Ureter (tissue), 1 donor: ENCODE data around the gene WDR83. TPM values are rescaled to one million over a fixed set of nuclear protein-coding genes. Genes with fewer than 3 reads are reported as not detected.

Experiments used
- DNase-seq: peaks from one replicate; pipeline ENCODE4 v3.0.0-alpha.2; 2020; ENCODE audit warnings: low spot score
- total RNA-seq: library from RNA; stranded (reverse); gene quantifications from one replicate; pipeline ENCODE4 v1.2.4, GENCODE V29; 2023
- donor health status: DM: yes; HTN: yes; CAD: no.

WDR83 gene
- total RNA-seq, 1 donor from 2014 or later, result 11.0 TPM

DNA sequence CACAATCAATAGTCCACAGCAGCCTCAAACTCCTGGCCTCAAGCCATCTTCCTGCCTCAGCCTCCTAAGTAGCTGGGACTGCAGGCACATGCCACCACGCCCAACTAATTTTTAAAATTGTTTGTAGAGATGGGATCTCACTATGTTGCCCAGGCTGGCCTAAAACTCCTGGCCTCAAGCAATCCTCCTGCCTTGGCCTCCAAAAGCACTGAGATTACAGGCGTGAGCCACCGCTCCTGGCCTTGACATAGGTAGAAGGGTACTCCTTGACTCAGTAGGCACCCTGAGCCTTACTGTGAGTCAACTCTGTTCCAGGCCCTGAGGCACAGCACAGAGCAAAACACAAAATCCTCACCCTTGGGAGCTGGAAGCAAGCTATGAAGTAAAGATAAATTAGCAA lies 49.3 kb downstream of the WDR83 start:
- no peak for DNase-seq

DNA sequence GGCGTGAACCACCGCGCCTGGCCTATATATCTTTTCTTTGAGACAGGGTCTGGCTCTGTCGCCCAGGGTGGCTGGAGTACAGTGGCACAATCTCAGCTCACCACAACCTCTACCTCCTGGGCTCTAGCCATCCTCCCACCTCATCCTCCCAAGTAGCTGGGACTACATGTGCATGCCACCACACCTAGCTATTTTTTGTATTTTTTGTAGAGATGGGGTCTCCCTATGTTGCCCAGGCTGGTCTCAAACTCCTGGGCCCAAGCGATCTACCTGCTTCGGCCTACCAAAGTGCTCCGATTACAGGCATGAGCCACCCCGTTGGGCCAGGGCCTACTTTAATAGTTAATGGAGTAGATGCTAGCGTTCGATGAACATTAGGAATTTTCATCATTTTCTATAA lies 53.7 kb downstream of the WDR83 start:
- DNase-seq, result no peak

DNA sequence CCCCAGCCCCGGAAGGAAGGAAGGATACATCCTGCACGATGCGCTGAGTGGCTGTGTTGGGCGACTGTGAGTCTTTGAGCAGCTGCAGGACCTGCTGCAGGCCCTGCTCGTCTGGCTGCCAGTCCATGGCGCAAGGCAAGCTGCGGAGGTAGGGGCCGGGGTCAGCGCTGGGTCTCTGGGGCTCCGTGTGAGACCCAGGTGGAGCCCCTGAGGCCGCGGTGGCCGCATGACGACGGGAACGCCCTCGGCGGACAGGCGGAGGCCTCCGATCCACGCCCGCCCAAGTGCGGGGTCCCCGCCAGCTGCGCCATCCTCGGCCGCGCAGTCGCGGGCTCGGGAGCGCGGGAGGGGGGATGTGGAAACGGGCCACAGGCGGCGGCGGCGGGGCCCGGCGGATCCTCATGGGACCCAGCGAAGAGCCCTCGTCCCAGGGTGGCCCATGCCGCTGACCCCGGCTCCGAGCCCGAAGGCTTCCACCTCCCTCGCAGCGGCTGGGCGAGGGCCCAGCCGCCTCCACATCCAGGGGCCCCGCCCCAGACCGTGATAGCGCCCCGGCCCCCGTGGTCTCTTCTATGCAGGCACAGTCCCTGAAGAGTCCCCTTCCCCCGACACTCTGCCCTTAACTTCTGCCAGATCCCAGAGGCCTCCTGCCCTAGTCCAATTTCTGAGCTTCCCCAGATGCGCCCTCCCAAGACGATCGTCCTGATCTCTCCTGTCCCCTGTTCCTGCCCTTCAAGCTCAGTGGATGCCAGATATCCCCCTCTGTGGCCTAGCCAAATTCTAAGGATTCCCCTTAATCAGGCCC lies 54.4 kb downstream of the WDR83 start:
- no peak for DNase-seq

DNA sequence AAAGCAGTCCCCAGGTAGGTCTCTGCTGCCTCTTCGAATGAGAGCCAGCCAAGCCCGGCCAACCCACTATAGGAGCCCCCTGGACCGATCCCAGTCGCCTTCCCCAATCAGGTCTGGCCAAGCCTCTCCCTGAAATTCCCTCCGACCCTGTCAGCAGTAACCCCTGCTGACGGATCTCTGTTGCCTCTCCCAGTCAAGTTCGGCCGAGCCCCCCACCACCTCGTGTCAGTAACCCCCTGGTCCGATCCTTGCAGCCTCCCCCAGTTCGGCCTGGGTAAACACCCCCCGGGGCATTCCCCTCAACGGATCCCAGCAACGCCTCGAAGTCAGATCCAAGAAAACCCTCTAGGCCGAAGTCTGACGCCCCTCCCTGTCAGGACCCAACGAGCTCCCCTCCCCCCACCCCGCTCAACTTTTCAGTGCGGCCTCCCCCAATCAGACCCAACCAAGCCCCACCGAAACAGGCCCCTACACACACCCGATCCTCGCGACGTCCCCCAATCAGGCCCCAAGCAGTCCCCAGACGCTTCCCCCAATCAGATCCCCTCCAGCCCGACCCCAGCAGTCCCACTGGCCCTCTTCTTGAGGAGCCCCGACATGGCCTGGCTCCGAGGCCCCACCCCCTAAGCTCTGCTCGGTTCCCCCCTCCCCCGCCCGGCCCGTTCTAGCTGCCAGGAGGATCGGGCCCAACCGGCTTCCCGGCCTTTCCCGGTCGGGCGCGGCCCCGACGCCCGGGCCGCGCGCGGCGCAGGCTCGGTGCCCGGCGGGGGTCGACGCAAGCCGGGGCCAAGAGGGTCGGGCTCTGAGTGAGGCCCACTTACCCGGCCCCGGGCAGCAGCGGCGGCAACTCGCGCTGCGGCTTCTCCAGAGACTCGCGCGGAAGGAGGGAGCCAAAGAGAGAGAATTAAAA lies 55.3 kb downstream of the WDR83 start:
- DNase-seq, result peak; percentile 73

DNA sequence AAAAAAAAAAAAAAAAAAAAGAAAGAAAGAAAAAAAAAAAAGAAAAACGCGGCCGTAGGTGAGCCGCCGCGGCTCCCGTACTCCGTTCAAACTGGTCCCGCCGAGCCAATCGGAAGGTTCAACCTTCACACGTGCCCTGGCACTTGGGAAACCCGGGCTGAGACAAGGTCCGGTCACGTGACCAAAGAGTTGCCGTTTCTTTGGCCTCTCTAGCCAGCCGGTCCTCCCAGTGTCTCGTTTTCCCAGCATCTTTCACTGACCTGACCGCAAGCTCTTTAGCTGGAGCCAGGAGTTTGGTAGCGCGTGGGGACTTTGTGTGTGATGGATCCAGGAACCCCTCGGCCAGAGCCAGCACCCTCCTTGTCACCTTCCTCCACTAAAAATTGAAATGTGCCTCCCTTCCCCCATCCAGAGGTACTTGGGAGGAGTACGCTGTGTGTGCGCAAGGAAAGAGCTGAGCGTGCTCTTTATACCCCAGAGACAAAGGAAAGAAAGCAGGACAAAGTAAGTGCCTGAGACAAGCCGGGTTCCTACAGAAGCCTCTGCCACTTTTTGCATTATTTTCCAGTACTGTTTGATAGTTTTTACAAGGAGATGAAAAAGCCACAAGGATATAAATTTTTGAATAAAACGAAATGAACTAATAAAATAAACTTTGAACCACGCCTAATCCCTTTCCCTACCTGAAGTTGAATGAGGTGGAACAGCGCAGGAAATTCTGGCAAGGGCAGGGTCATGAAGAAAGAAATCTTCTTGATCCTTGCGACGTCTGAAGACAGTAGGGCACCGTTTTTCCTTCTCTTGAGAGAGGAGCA lies 56.2 kb downstream of the WDR83 start:
- peak; percentile 97 for DNase-seq

GRCh38 chr19:12723381-12723640 lies 56.7 kb downstream of the WDR83 start:
- DNase-seq, result no peak

- peak; percentile 64 for DNase-seq
Measured at GRCh38 chr19:12723641-12724426, 57.2 kb downstream of the WDR83 start, which contains the start of gene TNPO2. TNPO2 (minus strand) TSS chr19:12723932; CDS start chr19:12720977, 2,955 bp downstream.

Other genes starting within 250 kb of the WDR83 start
- 10.9 TPM for gene ZNF443, start 225.8 kb upstream of the WDR83 start, total RNA-seq
- 3.9 TPM for gene ZNF709, start 182.0 kb upstream of the WDR83 start, total RNA-seq
- gene ZNF564, start 115.3 kb upstream of the WDR83 start, total RNA-seq, result 31.1 TPM
- 12.1 TPM for gene ZNF490, start 56.0 kb upstream of the WDR83 start, total RNA-seq
- 40.9 TPM for gene ZNF791, start 55.9 kb upstream of the WDR83 start, total RNA-seq
- gene MAN2B1, start 65 bp upstream of the WDR83 start, total RNA-seq, result 85.1 TPM
- gene DHPS, start 15.1 kb downstream of the WDR83 start, total RNA-seq, result 79.7 TPM
- gene GNG14, start 21.2 kb downstream of the WDR83 start, total RNA-seq, result not detected
- gene FBXW9, start 29.8 kb downstream of the WDR83 start, total RNA-seq, result 8.7 TPM
- gene TNPO2, start 57.1 kb downstream of the WDR83 start, total RNA-seq, result 111 TPM
- gene TRIR, start 67.9 kb downstream of the WDR83 start, total RNA-seq, result 132 TPM
- gene GET3, start 70.7 kb downstream of the WDR83 start, total RNA-seq, result 55.6 TPM
- gene BEST2, start 85.0 kb downstream of the WDR83 start, total RNA-seq, result not detected
- gene HOOK2, start 108.7 kb downstream of the WDR83 start, total RNA-seq, result 79.0 TPM
- gene JUNB, start 124.7 kb downstream of the WDR83 start, total RNA-seq, result 191 TPM
- 196 TPM for gene PRDX2, start 135.0 kb downstream of the WDR83 start, total RNA-seq
- gene THSD8, start 135.3 kb downstream of the WDR83 start, total RNA-seq, result 4.4 TPM
- 8.8 TPM for gene RNASEH2A, start 139.8 kb downstream of the WDR83 start, total RNA-seq
- gene RTBDN, start 167.8 kb downstream of the WDR83 start, total RNA-seq, result not detected
- 0.36 TPM for gene MAST1, start 171.7 kb downstream of the WDR83 start, total RNA-seq
- gene DNASE2, start 214.6 kb downstream of the WDR83 start, total RNA-seq, result 42.2 TPM
- gene KLF1, start 220.4 kb downstream of the WDR83 start, total RNA-seq, result not detected
- 35.6 TPM for gene GCDH, start 224.4 kb downstream of the WDR83 start, total RNA-seq